HCT116 (cell line): ENCODE measurements around the gene CREB3L4. TPM values are rescaled to one million over a fixed set of nuclear protein-coding genes. Genes with fewer than 3 reads are reported as not detected.

Experiments
- ATAC-seq: fragments of 200-7000 bp; cut with Tn5 transposase; 2 replicates; pipeline ENCODE4 v1.9.1; 2020; ENCODE audit warnings: mild to moderate bottlenecking, moderate library complexity
- BruUV-seq: library from RNA; stranded (reverse); fragments of 400-500 nt; replicated peaks from 2 replicates; lab custom pipeline; 2021; lab: Mats Ljungman, UMichigan
- CTCF ChIA-PET: fragments of 300-600 bp; sonication (Branson Sonifier 250); formaldehyde crosslinking; loops from one replicate; lab custom pipeline; 2021; ENCODE audit warnings: antibody characterized with exemption; lab: Charles Lee
- POLR2A ChIA-PET: fragments of 300-600, 350-600 bp; sonication (Branson Sonifier 250); formaldehyde crosslinking; loops from one replicate; lab custom pipeline; 2021; ENCODE audit warnings: antibody characterized with exemption; lab: Charles Lee
- RAD21 ChIA-PET, 2 experiments: fragments of 300-600 bp; sonication (Branson Sonifier 250); formaldehyde crosslinking; loops; one replicate each; lab custom pipeline; 2023; ENCODE audit warnings: low total read pairs in 2 of 2; ENCODE audit not compliant: uncharacterized antibody in 2 of 2, unreplicated experiment in 2 of 2, low non-redundant PET in 1 of 2; lab: Charles Lee
- DNase-seq: peaks from one replicate; pipeline ENCODE4 v3.0.0-alpha.2; 2010; ENCODE audit warnings: low read depth, low spot score
- H2AFZ ChIP-seq: fragments of 200-600 bp; shearing (Covaris generic), sonication (generic); 2 replicates; pipeline ENCODE4 v1.6.1; 2017; ENCODE audit warnings: low read depth, mixed run types, mixed read lengths, antibody characterized with exemption, low read length; ENCODE audit not compliant: poor library complexity, severe bottlenecking
- H3K27ac ChIP-seq: 2 replicates; pipeline ENCODE4 v1.5.1; 2012; ENCODE audit warnings: low read depth, low read length
- H3K27me3 ChIP-seq: fragments of 200-600 bp; sonication (generic); 2 replicates; pipeline ENCODE4 v1.6.1; 2016; ENCODE audit warnings: mixed run types, low read length, mixed read lengths; ENCODE audit not compliant: insufficient read depth
- H3K36me3 ChIP-seq, 2 experiments: fragments of 200-500 bp in 1 of 2; fragments of 200-600 bp in 1 of 2; sonication (Bioruptor generic) in 1 of 2; sonication (generic) in 1 of 2; 2 replicates each; pipeline versions ENCODE4 v1.5.1 to v1.6.1; 2014 to 2016; ENCODE audit warnings: low read length in 2 of 2, inconsistent platforms in 1 of 2, mixed read lengths in 1 of 2, mixed run types in 1 of 2; ENCODE audit not compliant: insufficient read depth in 2 of 2, control insufficient read depth in 1 of 2
- H3K4me1 ChIP-seq, 2 experiments: fragments of 200-600 bp in 1 of 2; sonication (generic) in 1 of 2; 2 replicates each; pipeline versions ENCODE4 v1.5.1 to v1.6.1; 2012 to 2017; ENCODE audit warnings: low read length in 2 of 2, inconsistent platforms in 1 of 2, mild to moderate bottlenecking in 1 of 2, mixed read lengths in 1 of 2, mixed run types in 1 of 2, moderate library complexity in 1 of 2; ENCODE audit not compliant: insufficient read depth in 2 of 2, control insufficient read depth in 1 of 2
- H3K4me2 ChIP-seq: fragments of 200-600 bp; sonication (generic); 2 replicates; pipeline ENCODE4 v1.6.1; 2017; ENCODE audit warnings: mixed run types, low read length, mixed read lengths
- H3K4me3 ChIP-seq, 2 experiments: fragments of 200-600 bp in 1 of 2; sonication (generic) in 1 of 2; replicated peaks in 1 of 2; 2 replicates each; pipeline ENCODE4 v1.5.1; 2011 to 2016; ENCODE audit warnings: low read length in 2 of 2, control low read depth in 1 of 2, low read depth in 1 of 2, mild to moderate bottlenecking in 1 of 2, mixed read lengths in 1 of 2, mixed run types in 1 of 2
- H3K79me2 ChIP-seq: fragments of 200-600 bp; sonication (generic); 2 replicates; pipeline ENCODE4 v1.6.1; 2017; ENCODE audit warnings: mild to moderate bottlenecking, mixed run types, low read length, moderate library complexity, mixed read lengths; ENCODE audit not compliant: insufficient read depth
- H3K9ac ChIP-seq: fragments of 200-600 bp; sonication (generic); 2 replicates; pipeline ENCODE4 v1.6.1; 2016; ENCODE audit warnings: low read length, mixed read lengths
- H3K9me2 ChIP-seq: fragments of 200-600 bp; sonication (generic), shearing (Covaris generic); 2 replicates; pipeline ENCODE4 v1.6.1; 2017; ENCODE audit warnings: mixed run types, mild to moderate bottlenecking, moderate library complexity; ENCODE audit not compliant: insufficient read depth
- H3K9me3 ChIP-seq, 2 experiments: fragments of 200-500 bp in 1 of 2; fragments of 200-600 bp in 1 of 2; sonication (Bioruptor generic) in 1 of 2; sonication (generic) in 1 of 2; 2 replicates each; pipeline ENCODE4 v1.6.1; 2014 to 2017; ENCODE audit warnings: low read length in 2 of 2, mixed read lengths in 2 of 2, inconsistent platforms in 1 of 2, low read depth in 1 of 2, mild to moderate bottlenecking in 1 of 2, mixed run types in 1 of 2, moderate library complexity in 1 of 2; ENCODE audit not compliant: control insufficient read depth in 1 of 2, insufficient read depth in 1 of 2
- H4K20me1 ChIP-seq: fragments of 200-600 bp; sonication (generic), shearing (Covaris generic); 2 replicates; pipeline ENCODE4 v1.6.1; 2017; ENCODE audit warnings: mixed run types, mild to moderate bottlenecking, moderate library complexity; ENCODE audit not compliant: insufficient read depth
- CBX3 ChIP-seq: IDR thresholded peaks from 2 replicates; pipeline ENCODE4 v1.6.1; 2012; ENCODE audit warnings: low read depth
- CEBPB ChIP-seq: IDR thresholded peaks from 2 replicates; pipeline ENCODE4 v1.6.1; 2012; ENCODE audit warnings: low read depth
- CTCF ChIP-seq, 3 experiments: fragments of 200-600 bp in 1 of 3; sonication (generic) in 1 of 3; IDR thresholded peaks in 2 of 3; conservative IDR thresholded peaks in 1 of 3; 2 replicates each; pipeline ENCODE4 v1.5.1; 2012 to 2017; ENCODE audit warnings: low read depth in 2 of 3, low read length in 2 of 3, antibody characterized with exemption in 1 of 3, borderline replicate concordance in 1 of 3, control low read depth in 1 of 3, mild to moderate bottlenecking in 1 of 3, mixed read lengths in 1 of 3, mixed run types in 1 of 3, moderate library complexity in 1 of 3; ENCODE audit not compliant: insufficient read depth in 1 of 3
- EGR1 ChIP-seq: IDR thresholded peaks from 2 replicates; pipeline ENCODE4 v1.6.1; 2012; ENCODE audit warnings: low read depth
- EZH2 ChIP-seq: fragments of 200-600 bp; sonication (generic); IDR thresholded peaks from 2 replicates; pipeline ENCODE4 v1.6.1; 2017; ENCODE audit warnings: antibody characterized with exemption, mixed run types
- EZH2phosphoT487 ChIP-seq: fragments of 200-600 bp; IDR thresholded peaks from 2 replicates; pipeline ENCODE4 v1.6.1; 2018; ENCODE audit warnings: antibody characterized with exemption, borderline replicate concordance
- FOSL1 ChIP-seq: IDR thresholded peaks from 2 replicates; pipeline ENCODE4 v1.6.1; 2012; ENCODE audit warnings: low read depth
- JUND ChIP-seq: IDR thresholded peaks from 2 replicates; pipeline ENCODE4 v1.6.1; 2012
- POLR2A ChIP-seq: IDR thresholded peaks from 2 replicates; pipeline ENCODE4 v1.7.0; 2011; ENCODE audit warnings: borderline replicate concordance; ENCODE audit not compliant: insufficient read depth, insufficient read length; ENCODE audit errors: extremely low read depth
- SRF ChIP-seq: IDR thresholded peaks from 2 replicates; pipeline ENCODE4 v1.6.1; 2012; ENCODE audit warnings: low read depth
- TCF7L2 ChIP-seq: IDR thresholded peaks from 2 replicates; pipeline ENCODE4 v1.7.0; 2011; ENCODE audit warnings: borderline replicate concordance, inconsistent platforms; ENCODE audit not compliant: insufficient read depth, insufficient read length; ENCODE audit errors: extremely low read depth
- YY1 ChIP-seq: IDR thresholded peaks from 2 replicates; pipeline ENCODE4 v1.6.1; 2011; ENCODE audit warnings: low read length, low read depth, moderate library complexity, mild to moderate bottlenecking; ENCODE audit not compliant: insufficient replicate concordance; ENCODE audit errors: extremely low read depth
- ZBTB33 ChIP-seq: IDR thresholded peaks from 2 replicates; pipeline ENCODE4 v1.6.1; 2011; ENCODE audit warnings: mild to moderate bottlenecking, low read length, moderate library complexity; ENCODE audit not compliant: insufficient replicate concordance; ENCODE audit errors: extremely low read depth
- ZNF274 ChIP-seq: fragments of 200-500 bp; sonication (Bioruptor generic); IDR thresholded peaks from 2 replicates; pipeline ENCODE4 v1.6.1; 2014; ENCODE audit warnings: mild to moderate bottlenecking, low read depth, low read length, inconsistent platforms
- intact Hi-C: fragments of 100-400 bp; cut with micrococcal nuclease; formaldehyde crosslinking; loops from 2 replicates; pipeline ENCODE4 v1.10.0; 2022
- total RNA-seq: library from RNA; stranded (reverse); gene quantifications from one replicate; pipeline ENCODE4 v1.2.1, GENCODE V29; 2021; ENCODE audit not compliant: unreplicated experiment
- TF ChIP-seq, protein P1 (sequence below): IDR thresholded peaks from 2 replicates; pipeline ENCODE4 v1.6.1; 2012
- TF ChIP-seq, protein P2 (sequence below): IDR thresholded peaks from 2 replicates; pipeline ENCODE4 v1.6.1; 2012; ENCODE audit warnings: low read depth
- TF ChIP-seq, protein P3 (sequence below): IDR thresholded peaks from 2 replicates; pipeline ENCODE4 v1.6.1; 2012

CREB3L4 gene
- total RNA-seq, 1 experiment from 2014 or later = 15.3 TPM

DNA sequence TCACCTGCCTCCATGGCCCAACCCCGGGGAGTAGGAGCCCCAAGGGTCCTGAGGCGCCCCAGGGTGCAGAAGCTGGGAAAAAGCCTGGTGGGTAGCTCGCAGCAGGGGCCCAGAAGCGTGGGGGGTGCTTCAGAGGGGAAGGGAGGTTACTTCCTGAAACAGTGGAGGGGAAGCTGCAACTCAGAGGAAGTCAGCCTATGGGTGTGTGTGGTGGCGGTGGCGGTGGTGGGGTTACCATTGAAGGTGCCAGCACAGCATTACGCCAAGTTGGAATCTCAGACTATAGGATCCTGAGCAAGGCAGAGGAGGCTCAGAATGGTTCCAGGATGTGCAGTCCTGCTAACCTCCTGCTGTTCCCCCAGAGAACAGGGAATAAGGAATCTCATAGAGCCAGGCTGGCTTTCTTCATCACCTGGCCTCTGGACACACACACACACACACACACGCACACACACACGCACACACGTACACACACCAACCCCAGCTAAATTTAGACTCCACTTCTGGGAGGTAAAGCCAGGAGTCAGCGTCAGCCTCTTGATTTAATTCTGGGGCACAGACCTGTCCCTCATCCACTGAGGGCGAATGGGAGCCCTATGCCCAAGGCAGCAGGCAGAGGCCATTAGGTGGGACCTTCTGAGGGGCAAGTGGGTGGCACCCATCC lies 22.4 kb upstream of the CREB3L4 start:
- peaks cover 6 to 18% of the 10 kb centered on the region in 2 experiments; a peak in 3 of 4 replicates for H3K4me1 ChIP-seq
- H3K4me2 ChIP-seq = peak overlapping the region; percentile 90
- H3K9ac ChIP-seq = peak overlapping the region; percentile 95
- RAD21 ChIA-PET = no interaction called here
- peak; percentile 37 for ATAC-seq
- no peak for DNase-seq
- no peaks in the 10 kb centered on the region for H3K9me2 ChIP-seq
- no TSS peak for BruUV-seq
- H3K79me2 ChIP-seq = peaks cover 24% of the 10 kb centered on the region; the same call in 1 of the 2 replicates
- H3K9me3 ChIP-seq = no peaks in the 10 kb centered on the region
- POLR2A ChIA-PET = interaction anchor here (1.3 to 2.4 kb wide), 2 partner anchors 12 to 22 kb away, joined by 3 to 8 read pairs; partner anchors contain the start of gene CREB3L4
- intact Hi-C loops = no loop called here
- no peaks in the 10 kb centered on the region for H3K27me3 ChIP-seq
- CTCF ChIA-PET = interaction anchor here (1.6 to 1.9 kb wide), 4 partner anchors 16 to 41 kb away, joined by 5 to 9 read pairs (median 8); partner anchors contain the start of genes RAB13 and SLC39A1
- no peaks in the 10 kb centered on the region for H4K20me1 ChIP-seq
- peak overlapping the region; percentile 83 to 91 for H3K4me3 ChIP-seq
- no peak for TF ChIP-seq EGR1
- TF ChIP-seq EZH2phosphoT487 = no peak
- TF ChIP-seq CEBPB = no peak
- TF ChIP-seq CBX3 = no peak; the same call in 1 of the 2 replicates
- TF ChIP-seq, protein P1, sequence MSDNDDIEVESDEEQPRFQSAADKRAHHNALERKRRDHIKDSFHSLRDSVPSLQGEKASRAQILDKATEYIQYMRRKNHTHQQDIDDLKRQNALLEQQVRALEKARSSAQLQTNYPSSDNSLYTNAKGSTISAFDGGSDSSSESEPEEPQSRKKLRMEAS = no peak
- TF ChIP-seq POLR2A = no peak
- no peak for TF ChIP-seq CTCF (IDR thresholded peaks at IDR 0.05 in 2 of 3, conservative IDR thresholded peaks at IDR 0.05 in 1 of 3; ENCODE audit: borderline replicate concordance in 1 of 3, insufficient read depth in 1 of 3, low read depth in 2 of 3, low read length in 2 of 3)
- TF ChIP-seq TCF7L2 = no peak
- no peak for TF ChIP-seq ZBTB33
- TF ChIP-seq FOSL1 = no peak
- TF ChIP-seq EZH2 = no peak
- no peak for TF ChIP-seq JUND
- TF ChIP-seq, protein P2, sequence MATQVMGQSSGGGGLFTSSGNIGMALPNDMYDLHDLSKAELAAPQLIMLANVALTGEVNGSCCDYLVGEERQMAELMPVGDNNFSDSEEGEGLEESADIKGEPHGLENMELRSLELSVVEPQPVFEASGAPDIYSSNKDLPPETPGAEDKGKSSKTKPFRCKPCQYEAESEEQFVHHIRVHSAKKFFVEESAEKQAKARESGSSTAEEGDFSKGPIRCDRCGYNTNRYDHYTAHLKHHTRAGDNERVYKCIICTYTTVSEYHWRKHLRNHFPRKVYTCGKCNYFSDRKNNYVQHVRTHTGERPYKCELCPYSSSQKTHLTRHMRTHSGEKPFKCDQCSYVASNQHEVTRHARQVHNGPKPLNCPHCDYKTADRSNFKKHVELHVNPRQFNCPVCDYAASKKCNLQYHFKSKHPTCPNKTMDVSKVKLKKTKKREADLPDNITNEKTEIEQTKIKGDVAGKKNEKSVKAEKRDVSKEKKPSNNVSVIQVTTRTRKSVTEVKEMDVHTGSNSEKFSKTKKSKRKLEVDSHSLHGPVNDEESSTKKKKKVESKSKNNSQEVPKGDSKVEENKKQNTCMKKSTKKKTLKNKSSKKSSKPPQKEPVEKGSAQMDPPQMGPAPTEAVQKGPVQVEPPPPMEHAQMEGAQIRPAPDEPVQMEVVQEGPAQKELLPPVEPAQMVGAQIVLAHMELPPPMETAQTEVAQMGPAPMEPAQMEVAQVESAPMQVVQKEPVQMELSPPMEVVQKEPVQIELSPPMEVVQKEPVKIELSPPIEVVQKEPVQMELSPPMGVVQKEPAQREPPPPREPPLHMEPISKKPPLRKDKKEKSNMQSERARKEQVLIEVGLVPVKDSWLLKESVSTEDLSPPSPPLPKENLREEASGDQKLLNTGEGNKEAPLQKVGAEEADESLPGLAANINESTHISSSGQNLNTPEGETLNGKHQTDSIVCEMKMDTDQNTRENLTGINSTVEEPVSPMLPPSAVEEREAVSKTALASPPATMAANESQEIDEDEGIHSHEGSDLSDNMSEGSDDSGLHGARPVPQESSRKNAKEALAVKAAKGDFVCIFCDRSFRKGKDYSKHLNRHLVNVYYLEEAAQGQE = no peak
- TF ChIP-seq YY1 = no peak
- TF ChIP-seq ZNF274 = no peak
- TF ChIP-seq SRF = no peak
- TF ChIP-seq, protein P3, sequence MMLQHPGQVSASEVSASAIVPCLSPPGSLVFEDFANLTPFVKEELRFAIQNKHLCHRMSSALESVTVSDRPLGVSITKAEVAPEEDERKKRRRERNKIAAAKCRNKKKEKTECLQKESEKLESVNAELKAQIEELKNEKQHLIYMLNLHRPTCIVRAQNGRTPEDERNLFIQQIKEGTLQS = no peak
- TF ChIP-seq, all 23 proteins: peak for 0
- peaks cover 9 to 18% of the 10 kb centered on the region in 2 experiments; a peak in 3 of 4 replicates for H3K36me3 ChIP-seq
- H3K27ac ChIP-seq = peak overlapping the region; percentile 98
- H2AFZ ChIP-seq = no peak overlapping the region
